ENCODE results near the gene KANTR. TPM values are rescaled to one million over a fixed set of nuclear protein-coding genes. Genes with fewer than 3 reads are reported as not detected.

Gene KANTR
- total RNA-seq, result 31.4 TPM

DNA sequence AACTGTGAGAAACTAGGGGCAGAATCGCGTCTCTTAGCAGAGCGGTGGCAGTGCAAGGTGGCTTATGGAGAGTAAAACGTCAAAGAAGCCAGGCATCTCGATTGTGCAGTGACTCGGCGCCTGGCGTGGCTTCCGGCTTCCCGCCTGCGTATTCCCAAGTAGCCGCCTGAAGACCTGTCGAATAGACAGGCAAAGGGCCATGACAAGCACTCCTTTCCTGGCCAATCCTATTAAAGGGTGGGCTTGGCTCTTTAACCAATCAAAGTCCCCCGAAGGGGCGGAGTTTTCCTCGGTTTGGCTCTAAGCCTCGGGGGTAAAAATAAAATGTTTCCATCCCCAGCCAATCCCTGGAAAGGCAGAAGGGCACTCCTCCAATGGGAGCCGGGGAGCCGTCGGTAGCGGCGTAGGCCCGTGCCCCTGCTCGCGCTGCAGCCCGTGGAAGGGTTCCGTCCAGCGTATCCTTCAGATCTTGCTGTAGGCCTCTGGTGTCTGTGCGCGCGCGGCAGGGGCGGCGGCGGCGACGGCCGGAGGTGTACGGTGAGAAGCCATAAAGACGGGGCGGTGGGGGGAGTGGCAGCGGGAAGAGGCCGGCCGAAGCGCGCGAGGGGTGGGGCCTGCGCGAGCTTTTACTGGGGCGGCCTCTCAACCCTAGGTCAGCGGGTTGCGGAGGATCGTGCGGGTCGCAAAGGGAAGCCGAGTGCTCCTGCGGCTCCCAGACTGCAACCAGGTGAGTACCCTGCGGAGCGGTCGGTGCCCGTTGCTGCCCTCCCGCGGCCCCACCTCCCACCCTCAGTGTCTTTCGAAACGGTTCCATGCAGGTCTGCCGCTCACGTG is at the start of gene KANTR:
Gene KANTR (plus strand): TSS at position 395 of the 834 bp plus-strand sequence. CDS start 30,131 bp downstream, outside the sequence.
- peak; percentile 85 for DNase-seq

- DNase-seq, result no peak
Observed at GRCh38 chrX:53044995-53045394, 48.9 kb upstream of the KANTR start.

DNA sequence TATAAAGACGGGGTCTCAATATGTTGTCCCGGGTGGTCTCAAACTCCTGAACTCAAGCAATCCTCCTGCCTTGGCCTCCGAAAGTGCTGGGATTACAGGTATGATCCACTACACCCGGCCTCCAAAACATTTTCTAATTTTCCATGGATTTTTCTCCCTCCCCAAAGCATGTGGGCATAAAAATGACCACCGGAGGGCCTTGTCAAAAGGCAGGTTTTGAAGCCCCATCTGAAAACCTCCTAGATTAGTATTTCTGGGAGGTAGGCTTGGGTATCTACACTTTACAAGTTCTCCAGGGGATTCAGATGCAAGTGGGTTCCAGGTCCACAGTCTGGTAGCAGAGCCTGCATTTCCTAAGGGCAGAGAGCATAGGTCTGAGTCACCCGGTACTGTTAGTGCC is 46.7 kb upstream of the KANTR start:
- no peak for DNase-seq

DNA sequence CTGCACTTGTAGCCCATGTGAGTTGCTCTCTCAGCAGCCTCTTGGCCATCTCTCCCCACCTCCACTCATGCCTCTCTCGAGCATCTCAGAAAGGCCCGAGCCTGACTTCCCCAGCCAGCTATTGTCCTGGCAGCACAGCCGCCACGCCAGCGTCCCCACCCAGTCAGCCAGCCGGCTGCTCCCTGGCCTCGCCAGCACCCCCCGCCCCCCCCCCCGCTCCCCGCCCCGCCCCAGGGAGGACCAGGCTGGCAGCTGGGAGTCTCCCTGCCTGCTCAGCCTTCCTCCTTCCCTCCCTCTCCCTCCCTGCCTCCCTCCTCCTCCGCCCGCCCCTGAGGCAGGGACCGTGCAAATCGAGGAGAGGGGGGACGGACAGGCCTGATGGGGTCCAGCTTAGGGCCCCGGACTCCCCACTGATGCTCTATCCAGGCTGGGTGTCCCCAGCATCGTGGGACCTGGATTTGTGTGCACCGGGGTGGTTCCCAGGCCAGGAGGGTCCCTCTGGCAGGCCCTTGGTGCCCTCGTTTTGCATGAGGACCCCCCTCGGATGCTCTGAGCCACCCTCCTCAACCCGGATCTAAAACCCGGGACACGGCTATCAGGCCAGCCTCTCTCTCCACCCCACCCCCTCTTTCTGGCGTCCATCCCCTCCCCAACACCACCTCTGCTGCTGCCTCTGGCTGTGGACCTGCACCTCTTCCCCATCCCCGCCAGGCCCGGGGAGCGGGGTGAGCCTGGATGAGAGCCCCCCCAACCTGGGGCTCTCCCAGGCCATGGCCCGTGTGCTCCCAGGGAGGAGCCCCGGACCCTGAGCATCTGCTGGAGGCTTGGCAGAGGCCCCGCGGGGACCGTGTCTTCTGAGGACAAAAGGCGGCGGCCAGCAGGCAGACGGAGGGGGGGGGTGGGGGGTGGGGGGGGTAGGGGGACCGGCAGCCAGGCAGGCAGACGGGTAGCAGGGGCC is 45.5 kb upstream of the KANTR start, which contains the start of gene GPR173:
Gene GPR173 (plus strand): TSS at position 621 of the 958 bp plus-strand sequence. CDS start 27,833 bp downstream, outside the sequence.
- peak; percentile 84 for DNase-seq

GRCh38 chrX:53049127-53049517 is 44.8 kb upstream of the KANTR start:
- no peak for DNase-seq

GRCh38 chrX:53050841-53051240 is 43.1 kb upstream of the KANTR start:
- DNase-seq, result no peak

GRCh38 chrX:53055244-53055849 is 38.6 kb upstream of the KANTR start:
- no peak for DNase-seq

- no peak for DNase-seq
Observed at GRCh38 chrX:53056292-53056691, 37.6 kb upstream of the KANTR start.

DNA sequence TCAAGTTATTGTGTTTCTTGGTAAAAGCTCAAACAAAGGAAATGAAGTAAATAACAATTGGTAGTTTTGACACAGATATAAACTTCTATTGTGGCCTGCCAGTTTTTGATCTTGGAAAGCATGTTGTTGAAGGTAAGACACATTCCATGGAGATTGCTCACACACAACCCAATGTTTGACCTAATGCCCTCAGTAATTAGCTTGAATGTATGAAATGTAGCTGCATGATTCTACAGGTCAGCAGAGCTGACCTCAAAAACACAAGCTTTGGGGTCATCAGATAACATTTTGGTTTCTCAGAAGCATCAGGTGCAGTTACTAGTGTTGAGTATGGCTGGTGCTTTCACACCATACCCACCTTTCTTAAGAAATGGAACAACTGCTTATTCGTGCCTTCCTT is 28.8 kb upstream of the KANTR start:
- no peak for DNase-seq

DNA sequence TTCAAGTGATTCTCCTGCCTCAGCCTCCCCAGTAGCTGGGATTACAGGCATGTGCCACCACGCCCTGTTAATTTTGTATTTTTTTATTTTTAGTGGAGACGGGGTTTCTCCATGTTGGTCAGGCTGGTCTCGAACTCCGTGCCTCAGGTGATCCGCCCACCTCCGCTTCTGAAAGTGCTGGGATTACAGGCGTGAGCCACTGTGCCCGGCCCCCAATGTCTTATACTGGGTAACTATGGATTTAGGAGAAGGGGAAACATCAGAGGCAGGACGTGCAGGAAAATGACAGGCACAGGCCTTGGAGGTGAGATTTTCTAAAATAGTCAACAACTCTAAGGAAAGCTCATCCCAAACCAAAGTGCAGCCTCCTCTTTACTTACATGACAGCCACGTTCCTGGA is 22.9 kb upstream of the KANTR start:
- DNase-seq, result no peak

- DNase-seq, result peak; percentile 13
Observed at GRCh38 chrX:53071604-53072417, 22.1 kb upstream of the KANTR start.

GRCh38 chrX:53072418-53073114 is 21.4 kb upstream of the KANTR start:
- DNase-seq, result no peak

- DNase-seq, result no peak
Observed at GRCh38 chrX:53073115-53073586, 20.8 kb upstream of the KANTR start.

DNA sequence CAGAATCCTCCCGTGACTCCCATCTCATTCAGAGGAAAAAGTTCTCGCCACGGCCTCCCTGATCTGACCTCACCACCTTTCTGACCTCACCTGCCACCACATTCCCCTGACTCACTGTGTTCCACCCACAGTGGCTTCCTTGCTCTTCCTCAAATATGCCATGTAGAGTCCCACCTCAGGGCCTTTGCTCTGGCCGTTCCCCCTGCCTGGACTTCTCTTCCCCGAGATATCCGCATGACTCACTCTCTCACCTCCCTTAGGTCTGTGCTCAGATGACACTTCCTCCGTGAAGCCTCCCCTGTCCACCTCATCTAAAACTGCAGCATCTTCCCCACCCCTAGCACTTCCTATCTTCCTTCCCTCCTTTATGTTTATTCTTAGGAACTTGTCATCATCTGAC is 18.9 kb upstream of the KANTR start:
- no peak for DNase-seq

- no peak for DNase-seq
Observed at GRCh38 chrX:53076671-53077070, 17.3 kb upstream of the KANTR start.

GRCh38 chrX:53077207-53078197 is 16.4 kb upstream of the KANTR start:
- DNase-seq, result no peak

DNA sequence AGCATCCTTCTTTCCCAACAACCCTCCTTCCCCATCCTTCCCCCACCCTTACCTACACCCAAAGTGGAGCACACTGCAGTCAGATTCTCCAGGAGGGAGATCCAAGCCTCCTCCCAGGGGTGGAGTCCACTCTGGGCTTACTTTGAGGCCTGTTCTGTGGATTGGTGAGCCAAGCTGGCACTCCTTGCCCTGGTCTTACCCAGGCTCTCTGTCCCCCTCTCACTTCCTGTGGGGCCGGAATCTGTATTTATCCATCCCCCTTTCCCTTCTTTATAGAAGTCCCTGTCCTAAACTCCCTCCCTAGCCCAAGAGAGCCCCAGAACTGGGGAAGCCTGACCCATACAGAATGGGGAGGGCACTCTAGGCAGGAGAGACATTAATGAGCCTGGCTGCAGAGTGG is 15.0 kb upstream of the KANTR start:
- no peak for DNase-seq

GRCh38 chrX:53080628-53081580 is 13.0 kb upstream of the KANTR start:
- DNase-seq, result no peak

Data from occipital lobe (tissue), 2 donors.